HEK293T (cell line): ENCODE data around the gene LMF1.
"Not testable (repeated sequence)": the region's sequence is repeated elsewhere in the genome, so short reads cannot be mapped to it uniquely, and the experiment has no call there.

ENCODE experiments used
- CTCF ChIA-PET: fragments of 350-600 bp; formaldehyde crosslinking; extraction: SDS; loops from one replicate; lab custom pipeline; 2021; ENCODE audit warnings: antibody characterized with exemption, inconsistent platforms; lab: Yijun Ruan, JAX
- POLR2A ChIA-PET: fragments of 350-600 bp; formaldehyde crosslinking; extraction: SDS; loops from one replicate; lab custom pipeline; 2020; ENCODE audit warnings: antibody characterized with exemption, inconsistent platforms; lab: Yijun Ruan, JAX
- DNase-seq: peaks from one replicate; pipeline ENCODE4 v3.0.0; 2012; ENCODE audit warnings: mixed read lengths; ENCODE audit errors: extremely low spot score
- ARNT ChIP-seq: fragments of 450-650 bp; IDR thresholded peaks from 2 replicates; pipeline ENCODE4 v1.6.1; 2017; ENCODE audit warnings: mild to moderate bottlenecking
- BHLHE40 ChIP-seq: fragments of 450-650 bp; IDR thresholded peaks from 2 replicates; pipeline ENCODE4 v1.6.1; 2016; ENCODE audit warnings: mild to moderate bottlenecking, moderate library complexity, borderline replicate concordance
- CTBP1 ChIP-seq: fragments of 450-650 bp; IDR thresholded peaks from 2 replicates; pipeline ENCODE4 v1.6.1; 2016; ENCODE audit warnings: borderline replicate concordance
- ELF4 ChIP-seq: fragments of 450-650 bp; IDR thresholded peaks from 2 replicates; pipeline ENCODE4 v1.6.1; 2017; ENCODE audit warnings: antibody characterized with exemption
- FOXA1 ChIP-seq: fragments of 450-650 bp; IDR thresholded peaks from 2 replicates; pipeline ENCODE4 v1.6.1; 2016; ENCODE audit warnings: mild to moderate bottlenecking
- FOXK2 ChIP-seq: fragments of 450-650 bp; IDR thresholded peaks from 2 replicates; pipeline ENCODE4 v1.6.1; 2016; ENCODE audit warnings: mild to moderate bottlenecking
- FOXM1 ChIP-seq: fragments of 450-650 bp; IDR thresholded peaks from 2 replicates; pipeline ENCODE4 v1.6.1; 2017; ENCODE audit warnings: mild to moderate bottlenecking, borderline replicate concordance
- HDGF ChIP-seq: fragments of 450-650 bp; IDR thresholded peaks from 2 replicates; pipeline ENCODE4 v1.6.1; 2017; ENCODE audit warnings: antibody characterized with exemption, borderline replicate concordance
- L3MBTL2 ChIP-seq: fragments of 450-650 bp; conservative IDR thresholded peaks from 2 replicates; pipeline ENCODE4 v1.6.1; 2016; ENCODE audit warnings: mild to moderate bottlenecking
- LEF1 ChIP-seq: fragments of 450-650 bp; IDR thresholded peaks from 2 replicates; pipeline ENCODE4 v1.6.1; 2017; ENCODE audit warnings: mild to moderate bottlenecking, borderline replicate concordance
- NFRKB ChIP-seq: fragments of 450-650 bp; IDR thresholded peaks from 2 replicates; pipeline ENCODE4 v1.6.1; 2016; ENCODE audit warnings: mild to moderate bottlenecking, moderate library complexity
- PKNOX1 ChIP-seq: fragments of 450-650 bp; IDR thresholded peaks from 2 replicates; pipeline ENCODE4 v1.6.1; 2016
- SP1 ChIP-seq: fragments of 450-650 bp; IDR thresholded peaks from 2 replicates; pipeline ENCODE4 v1.6.1; 2017
- SUZ12 ChIP-seq: fragments of 450-650 bp; IDR thresholded peaks from 2 replicates; pipeline ENCODE4 v1.6.1; 2016; ENCODE audit warnings: mild to moderate bottlenecking
- TARDBP ChIP-seq: fragments of 450-650 bp; IDR thresholded peaks from 2 replicates; pipeline ENCODE4 v1.6.1; 2016
- ZNF384 ChIP-seq: fragments of 450-650 bp; IDR thresholded peaks from 2 replicates; pipeline ENCODE4 v1.6.1; 2016

LMF1 gene

DNA sequence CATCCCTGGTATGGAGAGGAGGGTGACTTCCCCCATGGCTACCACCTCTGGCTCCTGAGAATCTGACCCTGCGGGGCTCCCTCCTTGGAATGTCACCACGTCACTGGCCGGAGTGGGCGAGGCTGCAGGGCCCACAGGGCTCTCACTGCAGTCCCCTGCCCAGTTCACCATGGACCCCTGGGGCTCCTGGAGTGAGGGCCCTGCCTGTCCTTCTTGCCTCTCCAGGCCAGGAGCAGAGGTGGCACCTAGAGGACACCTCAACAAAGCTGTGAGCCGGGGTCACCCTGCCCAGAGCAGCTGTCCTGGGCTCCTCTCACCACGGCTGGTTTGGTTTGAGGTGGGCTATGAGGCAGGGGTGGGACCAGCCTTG, 102.4 kb downstream of the LMF1 start:
- ChIA-PET POLR2A (no interaction called here), CTCF (no interaction called here)
- DNase-seq, result no peak
- TF ChIP-seq FOXM1, result no peak
- no peak for TF ChIP-seq FOXA1
- TF ChIP-seq HDGF, result no peak

GRCh38 chr16:867421-868385, 103.1 kb downstream of the LMF1 start:
- DNase-seq, result no peak
- TF ChIP-seq NFRKB, result no peak
- CTCF ChIA-PET, result no interaction called here
- POLR2A ChIA-PET, result no interaction called here

- TF ChIP-seq HDGF (no peak), SUZ12 (no peak), CTBP1 (no peak)
- POLR2A ChIA-PET, result no interaction called here
- CTCF ChIA-PET, result no interaction called here
- no peak for DNase-seq
Observed at GRCh38 chr16:866252-866896, 104.4 kb downstream of the LMF1 start.

GRCh38 chr16:865026-865425, 105.8 kb downstream of the LMF1 start:
- TF ChIP-seq FOXK2 (no peak), FOXM1 (no peak), LEF1 (no peak)
- DNase-seq, result no peak
- ChIA-PET POLR2A (no interaction called here), CTCF (interaction anchor here (0.6 kb wide), 1 partner anchor 500 kb away, joined by 4 read pairs; no protein-coding TSS in a partner anchor)

DNA sequence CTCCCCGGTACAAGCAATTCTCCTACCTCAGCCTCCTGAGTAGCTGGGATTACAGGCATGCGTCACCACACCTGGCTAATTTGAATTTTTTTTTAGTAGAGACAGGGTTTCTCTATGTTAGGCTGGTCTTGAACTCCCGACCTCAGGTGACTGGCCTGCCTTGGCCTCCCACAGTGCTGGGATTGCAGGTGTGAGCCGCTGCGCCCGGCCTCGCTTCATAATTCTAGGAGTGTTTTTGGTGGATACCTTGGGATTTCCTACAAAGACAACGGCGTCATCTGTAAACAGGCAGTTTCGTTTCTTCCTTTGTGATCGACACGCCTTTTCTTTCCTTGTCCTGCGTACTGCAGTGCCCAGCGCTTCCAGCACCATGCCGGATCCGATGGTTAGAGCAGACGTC, 109.3 kb downstream of the LMF1 start:
- ChIA-PET POLR2A (no interaction called here), CTCF (no interaction called here)
- TF ChIP-seq ARNT, result no peak
- TF ChIP-seq LEF1, result no peak
- TF ChIP-seq NFRKB, result no peak
- TF ChIP-seq FOXM1, result no peak
- DNase-seq, result no peak

DNA sequence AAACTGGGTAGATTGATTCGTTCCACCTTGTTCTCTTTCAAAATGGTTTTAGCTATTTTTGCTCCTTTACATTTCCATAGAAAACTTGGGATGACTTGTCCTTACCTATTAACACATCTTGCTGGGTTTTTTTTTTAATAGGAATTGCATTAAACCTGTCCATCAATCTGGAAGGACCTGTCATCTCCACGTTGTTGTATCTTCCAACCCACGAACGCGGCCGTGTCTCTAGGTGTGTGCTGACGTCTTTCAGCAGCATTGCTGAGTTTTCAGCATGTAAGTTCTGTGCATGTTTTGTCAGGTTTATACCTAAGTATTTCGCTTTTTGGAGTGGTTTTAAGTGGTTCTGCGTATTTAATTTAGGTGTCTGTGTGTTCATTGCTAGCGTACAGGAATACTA, 109.9 kb downstream of the LMF1 start:
- ChIA-PET CTCF (no interaction called here), POLR2A (no interaction called here)
- no peak for DNase-seq
- TF ChIP-seq ARNT (no peak), ELF4 (no peak)

- DNase-seq, CTCF ChIA-PET, POLR2A ChIA-PET: not testable (repeated sequence)
Observed at GRCh38 chr16:858971-859370, 111.8 kb downstream of the LMF1 start.

DNA sequence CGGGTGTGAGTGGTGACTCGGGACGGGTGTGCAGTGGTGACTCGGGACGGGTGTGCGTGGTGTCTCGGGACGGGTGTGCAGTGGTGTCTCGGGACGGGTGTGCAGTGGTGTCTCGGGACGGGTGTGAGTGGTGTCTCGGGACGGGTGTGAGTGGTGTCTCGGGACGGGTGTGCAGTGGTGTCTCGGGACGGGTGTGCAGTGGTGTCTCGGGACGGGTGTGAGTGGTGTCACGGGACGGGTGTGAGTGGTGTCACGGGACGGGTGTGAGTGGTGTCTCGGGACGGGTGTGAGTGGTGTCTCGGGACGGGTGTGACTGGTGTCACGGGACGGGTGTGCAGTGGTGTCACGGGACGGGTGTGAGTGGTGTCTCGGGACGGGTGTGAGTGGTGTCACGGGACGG, 112.3 kb downstream of the LMF1 start:
- DNase-seq, POLR2A ChIA-PET, CTCF ChIA-PET: not testable (repeated sequence)

DNA sequence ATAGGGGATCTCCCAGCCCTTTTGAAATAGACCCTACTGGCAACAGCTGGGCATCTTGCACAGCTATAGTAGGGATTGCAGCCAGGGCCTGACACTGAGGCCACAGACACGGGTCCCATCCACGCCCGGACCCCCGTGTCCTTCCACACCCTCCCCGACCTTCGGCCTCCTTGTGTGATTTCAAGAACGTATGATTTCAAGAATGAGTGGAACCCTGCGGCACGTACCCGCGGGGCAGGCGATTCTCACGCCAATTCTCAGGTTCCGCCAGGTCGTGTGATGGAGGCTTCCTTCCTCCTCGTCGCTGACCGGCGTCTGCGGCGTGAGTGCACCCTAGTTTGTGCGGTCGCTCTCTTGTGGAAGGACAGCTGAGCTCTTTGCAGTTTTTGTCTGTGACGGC, 114.0 kb downstream of the LMF1 start:
- ChIA-PET CTCF (no interaction called here), POLR2A (no interaction called here)
- DNase-seq, result no peak

GRCh38 chr16:856101-856500, 114.7 kb downstream of the LMF1 start:
- no peak for DNase-seq
- TF ChIP-seq L3MBTL2 (no peak), TARDBP (no peak), PKNOX1 (no peak), FOXK2 (no peak), SP1 (no peak), FOXA1 (no peak), BHLHE40 (no peak), CTBP1 (no peak), FOXM1 (no peak), ELF4 (no peak), ZNF384 (no peak)
- CTCF ChIA-PET, result no interaction called here
- POLR2A ChIA-PET, result no interaction called here

More for the DNA sequence above, 114.0 kb downstream of the LMF1 start:
- TF ChIP-seq FOXK2 (no peak), BHLHE40 (no peak), CTBP1 (no peak), TARDBP (no peak), SP1 (no peak), ZNF384 (no peak), FOXA1 (no peak), L3MBTL2 (no peak), HDGF (no peak), LEF1 (no peak)
